Measurements from ENCODE around the gene MED14.

- TF ChIP-seq CTCF (IDR thresholded peaks at IDR 0.05) (no peak), ZFX (IDR thresholded peaks at IDR 0.05; ENCODE audit: borderline replicate concordance) (no peak)
Observed at GRCh38 chrX:40727093-40727492, 8.2 kb downstream of the MED14 start.
